SKM-1 (cell line): ENCODE results near the gene TCF7L2.
"Not testable (repeated sequence)": the region's sequence is repeated elsewhere in the genome, so short reads cannot be mapped to it uniquely, and the experiment has no call there.

Experiments
- DNase-seq: peaks from one replicate; lab custom pipeline; 2025; ENCODE audit not compliant: unreplicated experiment; lab: John Stamatoyannopoulos, UW

The TCF7L2 gene

GRCh38 chr10:113061557-113061956 is 111.5 kb downstream of the TCF7L2 start:
- DNase-seq: no peak

GRCh38 chr10:113063043-113063967 is 113.3 kb downstream of the TCF7L2 start:
- DNase-seq: no peak

- no peak for DNase-seq
Observed at GRCh38 chr10:113064039-113064438, 114.0 kb downstream of the TCF7L2 start.

- not testable (repeated sequence) for DNase-seq
Observed at GRCh38 chr10:113066120-113066519, 116.1 kb downstream of the TCF7L2 start.

GRCh38 chr10:113066561-113067312 is 116.7 kb downstream of the TCF7L2 start:
- DNase-seq: no peak

- no peak for DNase-seq
Observed at GRCh38 chr10:113067501-113067900, 117.5 kb downstream of the TCF7L2 start.

- DNase-seq: no peak
Observed at GRCh38 chr10:113068178-113068890, 118.3 kb downstream of the TCF7L2 start.

- DNase-seq: no peak
Observed at GRCh38 chr10:113069595-113069994, 119.5 kb downstream of the TCF7L2 start.

- no peak for DNase-seq
Observed at GRCh38 chr10:113071446-113071845, 121.4 kb downstream of the TCF7L2 start.

GRCh38 chr10:113073549-113074189 is 123.6 kb downstream of the TCF7L2 start:
- DNase-seq: no peak

GRCh38 chr10:113076949-113077348 is 126.9 kb downstream of the TCF7L2 start:
- no peak for DNase-seq

- no peak for DNase-seq
Observed at GRCh38 chr10:113078282-113078907, 128.3 kb downstream of the TCF7L2 start.

GRCh38 chr10:113080061-113080924 is 130.2 kb downstream of the TCF7L2 start:
- DNase-seq: no peak

- DNase-seq: no peak
Observed at GRCh38 chr10:113080925-113081229, 130.8 kb downstream of the TCF7L2 start.

- no peak for DNase-seq
Observed at GRCh38 chr10:113084031-113084430, 134.0 kb downstream of the TCF7L2 start.

GRCh38 chr10:113085776-113086175 is 135.7 kb downstream of the TCF7L2 start:
- no peak for DNase-seq

- no peak for DNase-seq
Observed at GRCh38 chr10:113086282-113086681, 136.2 kb downstream of the TCF7L2 start.

- peak; percentile 63 for DNase-seq
Observed at GRCh38 chr10:113087165-113088029, 137.3 kb downstream of the TCF7L2 start.

GRCh38 chr10:113088194-113088593 is 138.1 kb downstream of the TCF7L2 start:
- no peak for DNase-seq
